Muscle layer of duodenum (tissue), 2 donors: ENCODE results near the gene FBXW12.

Experiments used
- H3K27ac ChIP-seq: one replicate; pipeline ENCODE4 v1.7.0; 2013; ENCODE audit warnings: mild to moderate bottlenecking, low read length
- H3K27me3 ChIP-seq: one replicate; pipeline ENCODE4 v1.7.0; 2013; ENCODE audit warnings: low read depth, mild to moderate bottlenecking, control low read depth, low read length
- H3K36me3 ChIP-seq, 2 donors: one replicate each; pipeline ENCODE4 v1.7.0; 2013; ENCODE audit warnings: low read length in 2 of 2, control low read depth in 1 of 2, mild to moderate bottlenecking in 1 of 2; ENCODE audit not compliant: insufficient read depth in 2 of 2, control insufficient read depth in 1 of 2
- H3K4me1 ChIP-seq, 2 donors: one replicate each; pipeline ENCODE4 v1.7.0; 2013; ENCODE audit warnings: low read length in 2 of 2, mild to moderate bottlenecking in 2 of 2, control low read depth in 1 of 2, moderate library complexity in 1 of 2; ENCODE audit not compliant: insufficient read depth in 2 of 2, control insufficient read depth in 1 of 2
- H3K4me3 ChIP-seq, 2 donors: one replicate each; pipeline ENCODE4 v1.7.0; 2013; ENCODE audit warnings: low read length in 2 of 2, low read depth in 1 of 2, mild to moderate bottlenecking in 1 of 2
- H3K9me3 ChIP-seq, 2 donors: one replicate each; pipeline ENCODE4 v1.7.0; 2013; ENCODE audit warnings: low read length in 2 of 2, control low read depth in 1 of 2, mild to moderate bottlenecking in 1 of 2; ENCODE audit not compliant: control insufficient read depth in 1 of 2
- donor health status: healthy.

FBXW12 gene

DNA sequence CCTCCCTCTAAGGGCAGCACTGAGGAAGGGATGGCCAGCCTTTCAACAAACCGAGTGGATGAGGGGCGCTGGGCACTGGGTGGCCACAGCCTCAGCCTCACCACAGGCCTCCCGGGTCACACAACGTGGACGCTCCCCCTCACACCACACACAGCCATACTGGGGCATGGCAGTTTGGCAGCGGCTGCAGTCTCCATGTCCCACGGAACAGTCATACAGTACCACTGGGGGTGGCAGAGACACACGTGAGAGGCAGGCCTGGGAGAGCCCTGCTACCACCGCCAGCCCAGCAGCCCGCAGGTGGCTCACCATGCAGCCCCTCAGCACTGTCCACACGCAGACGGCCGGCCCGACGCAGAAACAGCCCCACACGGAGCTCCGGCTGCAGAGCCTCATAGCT is 46.1 kb downstream of the FBXW12 start:
- no peak overlapping the region for H3K4me3 ChIP-seq
- no peaks in the 10 kb centered on the region for H3K27me3 ChIP-seq
- peaks cover 5 to 56% of the 10 kb centered on the region in 2 donors for H3K36me3 ChIP-seq
- no peak overlapping the region for H3K27ac ChIP-seq
- H3K9me3 ChIP-seq = no peaks in the 10 kb centered on the region
- peaks cover 0 to 18% of the 10 kb centered on the region in 2 donors for H3K4me1 ChIP-seq

DNA sequence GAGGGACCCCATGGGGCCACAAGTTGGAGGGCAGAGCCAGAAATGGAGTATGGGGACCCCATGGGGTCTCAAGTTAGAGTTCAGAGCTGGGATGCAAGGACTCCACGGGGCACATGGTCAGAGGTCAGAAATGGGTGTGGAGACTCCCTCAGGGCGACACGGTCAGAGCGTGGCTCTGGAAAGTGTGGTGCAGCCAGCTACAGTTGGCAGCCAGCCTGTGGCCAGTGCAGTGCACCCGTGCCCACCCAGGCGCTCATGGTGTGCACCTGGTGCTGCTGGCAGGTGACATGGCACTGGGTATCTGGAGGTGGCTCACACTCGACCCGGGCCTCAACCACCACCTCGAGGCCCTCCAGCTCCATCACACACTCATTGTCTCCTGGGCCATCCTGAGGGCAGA is 46.6 kb downstream of the FBXW12 start:
- peaks cover 5 to 60% of the 10 kb centered on the region in 2 donors for H3K36me3 ChIP-seq
- H3K4me1 ChIP-seq = peaks cover 0 to 24% of the 10 kb centered on the region in 2 donors
- no peaks in the 10 kb centered on the region for H3K27me3 ChIP-seq
- no peaks in the 10 kb centered on the region for H3K9me3 ChIP-seq
- H3K27ac ChIP-seq = no peak overlapping the region
- no peak overlapping the region for H3K4me3 ChIP-seq

DNA sequence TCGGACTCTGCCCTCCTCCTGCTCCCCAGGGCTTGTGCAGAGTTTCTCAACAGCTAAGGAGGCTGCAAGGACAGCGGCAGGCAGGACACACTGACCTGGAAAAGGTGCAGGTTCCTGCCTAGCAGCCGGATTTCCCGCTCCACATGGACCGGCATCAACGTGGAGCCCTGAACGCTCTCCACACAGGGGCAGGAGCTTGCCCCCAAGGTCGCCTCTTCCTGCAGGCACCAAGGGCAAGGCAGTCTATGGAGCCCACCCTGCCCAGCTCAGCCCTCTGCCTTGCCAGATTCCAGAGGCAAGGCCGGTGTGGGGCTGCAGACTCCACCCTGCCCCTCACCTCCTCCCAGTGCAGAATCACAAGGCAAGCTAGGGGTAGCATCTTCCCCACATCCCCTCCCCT is 47.1 kb downstream of the FBXW12 start:
- H3K27ac ChIP-seq = no peak overlapping the region
- peaks cover 5 to 59% of the 10 kb centered on the region in 2 donors for H3K36me3 ChIP-seq
- no peaks in the 10 kb centered on the region for H3K27me3 ChIP-seq
- no peaks in the 10 kb centered on the region for H3K9me3 ChIP-seq
- no peak overlapping the region for H3K4me3 ChIP-seq
- H3K4me1 ChIP-seq = peaks cover 0 to 28% of the 10 kb centered on the region in 2 donors

DNA sequence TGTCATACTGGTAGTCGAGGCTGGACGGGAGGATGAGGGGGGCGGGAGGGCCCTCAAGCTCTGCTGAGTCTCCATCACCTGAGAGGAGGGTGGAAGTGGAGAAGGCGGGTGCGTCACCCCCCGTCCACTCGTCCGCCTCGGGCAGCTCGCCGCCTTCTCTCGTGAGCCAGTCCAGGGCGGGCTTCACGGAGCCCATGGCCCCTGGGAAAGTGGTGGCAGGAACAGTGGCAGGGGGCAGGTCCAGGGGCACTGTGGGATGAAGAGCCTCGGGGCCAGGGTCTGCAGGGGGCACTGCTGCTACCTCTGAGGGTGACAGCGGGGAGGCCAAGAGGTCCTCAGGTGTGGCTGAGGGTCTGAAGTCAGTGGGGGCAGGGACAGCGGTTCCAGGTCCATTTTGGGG is 47.6 kb downstream of the FBXW12 start:
- Histone ChIP-seq H3K4me3 (no peak overlapping the region), H3K4me1 (peaks cover 0 to 29% of the 10 kb centered on the region in 2 donors), H3K36me3 (peaks cover 5 to 55% of the 10 kb centered on the region in 2 donors)

DNA sequence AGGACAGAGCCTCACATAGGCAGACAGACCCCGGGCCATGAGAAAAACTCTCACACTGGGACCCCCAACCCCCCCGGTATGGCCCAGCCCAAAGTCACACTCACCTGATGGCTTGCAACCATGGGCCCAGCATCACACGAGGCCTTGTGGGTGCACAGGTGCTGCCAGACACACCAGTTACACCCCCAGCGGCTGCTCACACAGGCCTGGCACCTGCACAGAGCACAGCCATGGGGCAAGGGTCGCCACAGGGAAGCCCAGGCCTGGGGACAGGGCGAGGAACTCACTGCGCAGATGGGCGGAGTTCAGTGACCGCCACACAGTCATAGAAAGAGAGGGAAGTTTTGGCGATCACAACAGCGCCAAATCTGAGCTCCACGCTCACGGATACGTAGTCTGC is 48.5 kb downstream of the FBXW12 start:
- Histone ChIP-seq H3K4me3 (no peak overlapping the region), H3K36me3 (peaks cover 5 to 45% of the 10 kb centered on the region in 2 donors), H3K27me3 (no peaks in the 10 kb centered on the region), H3K4me1 (peaks cover 0 to 35% of the 10 kb centered on the region in 2 donors), H3K9me3 (no peaks in the 10 kb centered on the region), H3K27ac (no peak overlapping the region)

More for the DNA sequence above, 47.6 kb downstream of the FBXW12 start:
- Histone ChIP-seq H3K27ac (no peak overlapping the region), H3K27me3 (no peaks in the 10 kb centered on the region), H3K9me3 (no peaks in the 10 kb centered on the region)

DNA sequence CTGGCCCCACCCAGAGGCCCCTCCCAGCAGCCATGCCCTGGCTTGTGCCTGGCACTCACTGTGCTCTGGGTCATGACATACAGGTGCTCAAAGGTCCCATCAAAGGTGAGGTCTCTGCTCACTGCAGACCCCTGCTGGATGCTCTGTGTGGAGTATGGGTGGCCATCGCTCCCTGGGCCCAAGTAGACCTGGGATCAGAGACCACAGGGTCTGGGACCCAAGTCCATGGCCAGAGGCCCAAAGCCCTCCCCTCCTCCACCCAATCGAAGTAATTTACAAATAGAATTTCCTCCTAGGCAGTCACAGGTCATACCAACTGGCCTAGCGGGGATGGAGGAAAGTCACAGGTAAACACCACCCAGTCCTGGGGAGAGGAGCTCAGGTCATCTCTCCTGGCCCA is 50.3 kb downstream of the FBXW12 start:
- H3K4me1 ChIP-seq = peaks cover 12 to 52% of the 10 kb centered on the region in 2 donors
- H3K27ac ChIP-seq = no peak overlapping the region
- no peak overlapping the region for H3K4me3 ChIP-seq
- H3K27me3 ChIP-seq = no peaks in the 10 kb centered on the region
- peaks cover 5 to 32% of the 10 kb centered on the region in 2 donors for H3K36me3 ChIP-seq
- H3K9me3 ChIP-seq = no peaks in the 10 kb centered on the region

DNA sequence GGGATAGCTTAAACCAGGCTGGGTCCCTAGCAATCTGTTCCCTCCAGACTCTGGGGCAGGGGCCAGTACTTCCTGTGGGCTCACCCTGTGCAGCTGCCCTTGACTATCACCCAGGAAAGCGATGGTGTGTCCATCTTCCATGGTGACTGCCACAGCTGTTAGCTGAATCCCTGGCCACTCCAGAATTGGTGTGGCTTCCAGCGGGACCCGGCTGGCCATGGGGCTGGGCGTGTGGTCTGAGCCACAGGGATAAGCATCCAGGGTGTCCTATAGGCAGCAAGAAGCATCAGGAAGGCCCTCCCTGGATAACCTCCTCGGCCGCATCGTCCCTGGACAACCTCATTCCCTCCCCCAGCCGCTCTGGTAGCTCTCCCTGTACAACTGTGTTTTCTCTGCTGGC is 50.7 kb downstream of the FBXW12 start:
- peaks cover 5 to 28% of the 10 kb centered on the region in 2 donors for H3K36me3 ChIP-seq
- no peak overlapping the region for H3K4me3 ChIP-seq
- peaks cover 12 to 56% of the 10 kb centered on the region in 2 donors for H3K4me1 ChIP-seq
- no peak overlapping the region for H3K27ac ChIP-seq
- H3K27me3 ChIP-seq = no peaks in the 10 kb centered on the region
- no peaks in the 10 kb centered on the region for H3K9me3 ChIP-seq

DNA sequence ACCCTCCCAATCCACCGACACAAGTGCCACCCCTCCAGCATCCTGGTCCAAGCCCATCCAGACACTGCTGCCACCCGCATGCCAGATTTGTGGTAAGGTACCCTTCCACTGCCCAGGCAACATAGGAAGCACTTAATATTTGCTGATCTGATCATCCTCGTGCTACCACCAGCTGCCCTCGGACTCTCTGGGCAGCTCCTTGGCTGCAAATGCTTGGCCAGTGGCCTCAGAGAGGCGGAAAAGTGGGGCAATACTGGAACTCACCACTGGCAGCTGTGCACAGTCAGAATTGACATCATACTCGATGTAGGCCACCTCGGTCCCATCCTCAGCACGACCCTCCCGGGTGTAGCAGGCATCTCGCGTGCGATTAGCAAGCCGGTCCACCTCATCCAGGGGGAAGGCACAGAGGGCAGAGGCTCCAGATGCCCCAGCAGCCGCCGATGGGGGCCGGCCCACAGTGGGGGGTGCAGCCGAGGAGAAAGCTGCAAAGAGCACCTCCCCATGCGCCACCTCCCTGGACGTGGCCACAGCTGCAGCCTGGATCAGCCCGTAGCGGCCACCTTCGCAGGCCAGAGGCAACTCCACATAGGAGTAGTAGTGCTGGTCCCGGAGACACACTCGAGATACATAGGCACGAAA is 51.3 kb downstream of the FBXW12 start:
- H3K4me1 ChIP-seq = peaks cover 18 to 63% of the 10 kb centered on the region in 2 donors
- no peaks in the 10 kb centered on the region for H3K27me3 ChIP-seq
- no peak overlapping the region for H3K27ac ChIP-seq
- no peaks in the 10 kb centered on the region for H3K9me3 ChIP-seq
- H3K36me3 ChIP-seq = peaks cover 5 to 21% of the 10 kb centered on the region in 2 donors
- H3K4me3 ChIP-seq = no peak overlapping the region

DNA sequence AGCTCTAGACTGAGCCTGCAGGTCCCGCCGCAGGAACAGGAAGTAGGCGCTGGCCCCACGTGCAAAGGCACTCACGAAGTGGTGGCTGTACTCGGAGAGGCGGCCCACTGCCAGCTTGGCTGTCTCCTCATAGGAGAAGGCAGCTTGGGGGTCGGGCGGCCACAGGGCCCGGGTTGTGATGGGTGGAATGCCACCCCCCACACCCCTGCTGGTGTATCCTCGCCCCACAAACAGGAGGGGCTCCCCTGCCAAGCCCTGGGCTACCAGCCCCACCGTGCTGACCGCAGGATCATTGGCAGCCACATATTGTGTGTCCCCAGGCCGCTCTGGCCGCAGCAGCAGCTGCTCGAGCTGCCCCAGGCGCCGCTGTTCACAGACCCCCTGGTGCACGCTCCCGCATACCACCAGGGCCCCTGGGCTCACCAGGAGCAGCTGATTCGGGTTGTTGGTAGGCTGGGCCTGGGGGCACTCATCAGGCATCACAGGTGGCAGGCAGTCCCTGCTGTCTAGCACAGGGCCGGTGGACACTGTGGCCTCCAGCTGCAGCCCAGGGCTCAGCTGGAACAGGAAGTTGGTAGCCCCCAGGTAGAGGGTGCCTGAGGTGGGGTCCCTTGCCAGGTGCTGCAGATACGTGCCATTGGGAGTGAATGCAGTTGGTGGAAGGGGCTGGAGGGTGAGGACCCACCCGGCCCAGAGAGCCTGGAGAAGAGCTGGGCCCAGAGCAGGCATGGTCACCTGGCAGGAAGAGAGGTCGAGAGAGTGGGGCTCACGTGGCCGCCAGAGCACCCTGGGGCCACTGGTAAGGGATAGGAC is 52.1 kb downstream of the FBXW12 start:
- H3K9me3 ChIP-seq = no peaks in the 10 kb centered on the region
- no peak overlapping the region for H3K27ac ChIP-seq
- peaks cover 18 to 64% of the 10 kb centered on the region in 2 donors for H3K4me1 ChIP-seq
- no peaks in the 10 kb centered on the region for H3K27me3 ChIP-seq
- H3K36me3 ChIP-seq = peaks cover 3 to 15% of the 10 kb centered on the region in 2 donors
- no peak overlapping the region for H3K4me3 ChIP-seq

DNA sequence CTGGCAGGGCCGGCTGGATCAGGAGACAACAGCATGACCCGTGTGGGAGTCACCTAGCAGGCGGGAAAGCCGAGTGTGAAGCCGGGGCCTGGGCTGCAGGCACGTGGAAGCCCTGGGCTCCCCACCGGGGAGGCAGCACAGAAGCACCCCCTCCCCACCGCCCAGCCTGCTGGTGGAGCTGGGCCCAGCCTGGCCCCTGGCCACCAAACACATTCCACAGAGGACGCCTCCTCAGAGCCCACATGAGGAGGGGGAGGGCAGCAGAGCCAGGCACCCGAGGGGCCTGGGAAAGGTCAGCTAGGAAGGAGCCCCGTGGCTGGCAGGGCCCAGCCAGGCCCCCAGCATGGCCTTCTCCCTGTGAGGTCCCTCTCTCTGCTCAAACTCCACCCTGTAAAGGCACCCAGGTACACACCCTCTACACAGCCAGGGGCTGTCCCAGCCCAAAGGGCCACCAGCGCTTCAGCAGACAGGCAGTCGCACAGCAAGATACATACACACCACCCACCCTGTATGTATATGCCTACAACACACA is 53.3 kb downstream of the FBXW12 start:
- no peaks in the 10 kb centered on the region for H3K27me3 ChIP-seq
- H3K4me3 ChIP-seq = no peak overlapping the region
- peaks cover 22 to 70% of the 10 kb centered on the region in 2 donors for H3K4me1 ChIP-seq
- H3K36me3 ChIP-seq = peaks cover 0 to 5% of the 10 kb centered on the region in 2 donors
- H3K9me3 ChIP-seq = no peaks in the 10 kb centered on the region
- H3K27ac ChIP-seq = no peak overlapping the region

DNA sequence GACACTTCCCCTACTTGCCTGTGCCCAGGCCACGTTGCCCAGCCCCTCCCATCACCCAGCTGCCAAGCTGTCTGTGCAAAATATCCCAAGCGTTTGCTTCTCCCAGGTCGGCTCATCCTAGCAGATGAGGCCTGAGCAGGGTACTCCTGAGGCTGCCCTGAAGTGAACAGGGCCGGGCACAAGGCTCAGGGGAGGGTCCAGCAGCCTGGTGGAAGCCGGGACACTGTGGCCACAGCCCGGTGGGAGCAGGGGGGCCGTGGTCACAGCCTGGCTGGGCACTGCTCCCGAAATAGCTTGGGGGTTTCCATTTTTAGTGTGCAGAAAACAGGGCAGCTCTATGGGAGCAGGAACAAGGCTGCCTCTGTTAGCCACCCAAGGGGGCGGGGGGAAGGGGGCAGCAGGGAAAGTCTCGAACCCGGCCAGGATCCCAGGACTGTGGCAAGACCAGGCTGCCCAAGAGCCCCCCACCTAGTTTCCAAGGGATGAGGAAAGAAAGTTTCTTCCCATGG is 54.4 kb downstream of the FBXW12 start:
- peaks cover 0 to 5% of the 10 kb centered on the region in 2 donors for H3K36me3 ChIP-seq
- H3K27ac ChIP-seq = peak overlapping the region; percentile 84
- peaks cover 24 to 72% of the 10 kb centered on the region in 2 donors for H3K4me1 ChIP-seq
- no peaks in the 10 kb centered on the region for H3K27me3 ChIP-seq
- H3K4me3 ChIP-seq = peak overlapping the region; percentile 34 to 55
- no peaks in the 10 kb centered on the region for H3K9me3 ChIP-seq
